GM12875 (cell line): ENCODE data around the gene PNKD.
A peak's percentile ranks its signal among the peaks of the same experiment; 100 is the strongest.

ENCODE experiments used
- H3K4me3 ChIP-seq: one replicate; pipeline ENCODE4 v1.5.1; 2011; ENCODE audit warnings: low read depth, low read length, control low read depth
- TF ChIP-seq, protein P1 (sequence below): IDR thresholded peaks from 2 replicates; pipeline ENCODE4 v1.5.1; 2011; ENCODE audit warnings: low read depth, mild to moderate bottlenecking, control low read depth, inconsistent platforms, low read length, moderate library complexity, borderline replicate concordance; ENCODE audit not compliant: insufficient read depth

PNKD gene

DNA sequence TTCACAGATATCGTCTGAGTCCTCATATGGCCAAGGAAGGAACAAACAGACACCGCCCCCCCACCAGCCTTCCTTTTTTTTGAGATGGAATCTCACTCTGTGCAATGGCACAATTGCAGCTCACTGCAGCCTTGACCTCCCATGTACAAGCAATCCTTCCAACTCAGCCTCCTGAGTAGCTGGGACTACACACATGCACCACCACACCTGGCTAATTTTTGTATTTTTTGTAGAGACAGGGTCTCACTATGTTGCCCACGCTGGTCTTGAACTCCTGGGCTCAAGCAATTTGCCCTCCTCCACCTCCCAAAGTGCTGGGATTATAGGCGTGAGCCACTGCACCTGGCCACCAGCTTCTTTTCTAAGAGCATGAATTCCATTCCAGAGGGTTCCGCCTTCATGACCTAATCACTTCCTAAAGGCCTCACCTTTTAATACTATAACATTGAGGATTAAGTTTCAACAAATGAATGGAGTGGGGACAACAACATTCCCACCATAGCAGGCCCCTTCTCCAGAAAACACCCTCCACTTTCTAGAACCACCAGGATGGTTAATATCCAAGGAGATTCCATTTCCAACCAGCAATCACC is 24.2 kb downstream of the PNKD start:
- TF ChIP-seq, protein P1, sequence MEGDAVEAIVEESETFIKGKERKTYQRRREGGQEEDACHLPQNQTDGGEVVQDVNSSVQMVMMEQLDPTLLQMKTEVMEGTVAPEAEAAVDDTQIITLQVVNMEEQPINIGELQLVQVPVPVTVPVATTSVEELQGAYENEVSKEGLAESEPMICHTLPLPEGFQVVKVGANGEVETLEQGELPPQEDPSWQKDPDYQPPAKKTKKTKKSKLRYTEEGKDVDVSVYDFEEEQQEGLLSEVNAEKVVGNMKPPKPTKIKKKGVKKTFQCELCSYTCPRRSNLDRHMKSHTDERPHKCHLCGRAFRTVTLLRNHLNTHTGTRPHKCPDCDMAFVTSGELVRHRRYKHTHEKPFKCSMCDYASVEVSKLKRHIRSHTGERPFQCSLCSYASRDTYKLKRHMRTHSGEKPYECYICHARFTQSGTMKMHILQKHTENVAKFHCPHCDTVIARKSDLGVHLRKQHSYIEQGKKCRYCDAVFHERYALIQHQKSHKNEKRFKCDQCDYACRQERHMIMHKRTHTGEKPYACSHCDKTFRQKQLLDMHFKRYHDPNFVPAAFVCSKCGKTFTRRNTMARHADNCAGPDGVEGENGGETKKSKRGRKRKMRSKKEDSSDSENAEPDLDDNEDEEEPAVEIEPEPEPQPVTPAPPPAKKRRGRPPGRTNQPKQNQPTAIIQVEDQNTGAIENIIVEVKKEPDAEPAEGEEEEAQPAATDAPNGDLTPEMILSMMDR = no peak
- H3K4me3 ChIP-seq = no peak overlapping the region

DNA sequence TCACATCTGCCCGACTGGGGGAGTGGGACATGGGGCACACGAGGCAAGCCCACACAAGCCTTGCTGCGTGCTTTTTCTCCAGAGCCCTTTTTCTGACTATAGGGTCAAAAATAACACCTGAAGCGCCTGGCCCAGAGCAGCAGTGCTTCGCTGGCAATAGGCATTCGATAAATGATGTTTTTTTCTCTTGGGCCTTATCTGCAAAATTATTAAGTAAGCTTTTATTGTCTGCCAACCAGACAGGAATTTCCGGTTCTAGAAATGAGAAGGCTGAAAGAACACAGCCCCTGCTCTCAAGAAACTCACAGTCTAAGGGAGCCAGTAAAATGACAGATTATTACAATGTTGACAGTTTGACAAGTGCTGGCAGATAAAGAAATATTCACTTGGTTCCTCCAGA is 24.7 kb downstream of the PNKD start:
- TF ChIP-seq, protein P1 = no peak
- no peak overlapping the region for H3K4me3 ChIP-seq

DNA sequence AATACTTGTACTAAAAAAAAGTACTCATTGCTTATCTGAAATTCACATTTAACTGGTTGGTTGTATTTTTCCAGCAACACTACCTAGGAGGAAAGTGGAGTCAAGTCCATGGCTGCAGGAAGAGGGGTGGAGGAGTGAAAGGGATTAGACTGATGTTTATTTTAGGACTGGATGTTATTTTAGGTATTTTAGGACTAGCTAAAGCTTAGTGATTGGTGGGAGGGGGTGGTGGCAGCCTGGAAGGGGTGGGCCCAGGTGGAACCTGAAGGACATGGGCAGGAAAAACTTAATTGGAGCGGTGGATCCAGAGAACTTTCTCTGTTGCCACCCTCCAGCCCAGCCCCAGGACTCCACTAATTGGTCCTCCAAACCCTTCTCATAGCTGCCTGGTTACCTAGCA is 25.9 kb downstream of the PNKD start:
- TF ChIP-seq, protein P1 = no peak
- no peak overlapping the region for H3K4me3 ChIP-seq

DNA sequence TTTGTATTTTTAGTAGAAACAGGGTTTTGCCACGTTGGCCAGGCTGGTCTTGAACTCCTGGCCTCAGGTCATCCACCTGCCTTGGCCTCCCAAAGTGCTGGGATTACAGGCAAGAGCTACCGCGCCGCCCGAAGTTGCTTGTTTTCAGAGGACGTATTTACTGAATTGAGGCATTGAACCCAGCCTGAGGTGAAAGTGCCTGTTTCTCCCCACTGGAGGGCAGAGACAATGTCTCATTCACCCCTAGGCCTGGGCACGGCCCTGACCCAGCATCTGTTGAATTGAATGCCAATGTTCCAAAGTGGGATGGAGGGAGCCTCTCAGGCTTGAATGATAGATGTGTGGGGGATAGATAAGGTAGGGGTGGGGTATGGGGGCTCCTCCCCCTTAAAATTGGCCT is 26.5 kb downstream of the PNKD start:
- H3K4me3 ChIP-seq = no peak overlapping the region

DNA sequence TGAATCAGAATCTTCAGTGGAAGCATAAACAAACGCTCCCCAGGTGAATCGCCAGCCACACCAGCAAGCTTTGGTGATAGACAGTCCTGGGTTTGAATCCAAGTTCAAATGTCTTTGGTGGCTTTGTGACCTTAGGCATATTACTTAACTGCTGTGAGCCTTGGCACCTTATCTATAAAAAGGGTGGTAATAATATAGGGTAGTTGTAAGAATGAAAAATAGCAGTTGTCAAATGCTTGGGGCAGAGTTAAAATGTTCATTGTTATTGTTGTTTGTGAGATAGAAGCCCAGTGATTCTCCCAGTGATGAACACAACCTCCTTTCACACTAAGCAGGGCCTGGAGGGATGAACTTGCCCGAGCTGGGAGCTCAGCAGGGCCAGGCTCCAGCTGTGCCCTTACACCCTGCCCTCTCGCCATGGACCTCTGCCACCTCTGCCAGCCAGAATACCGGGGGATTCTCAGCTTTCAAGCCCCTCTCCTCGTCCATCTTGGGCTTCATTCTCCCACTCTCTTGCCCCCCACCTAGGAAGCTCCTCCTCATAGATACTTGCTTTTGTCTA is 28.1 kb downstream of the PNKD start:
- TF ChIP-seq, protein P1 = no peak
- no peak overlapping the region for H3K4me3 ChIP-seq

More for the DNA sequence above, 26.5 kb downstream of the PNKD start:
- TF ChIP-seq, protein P1 = no peak

DNA sequence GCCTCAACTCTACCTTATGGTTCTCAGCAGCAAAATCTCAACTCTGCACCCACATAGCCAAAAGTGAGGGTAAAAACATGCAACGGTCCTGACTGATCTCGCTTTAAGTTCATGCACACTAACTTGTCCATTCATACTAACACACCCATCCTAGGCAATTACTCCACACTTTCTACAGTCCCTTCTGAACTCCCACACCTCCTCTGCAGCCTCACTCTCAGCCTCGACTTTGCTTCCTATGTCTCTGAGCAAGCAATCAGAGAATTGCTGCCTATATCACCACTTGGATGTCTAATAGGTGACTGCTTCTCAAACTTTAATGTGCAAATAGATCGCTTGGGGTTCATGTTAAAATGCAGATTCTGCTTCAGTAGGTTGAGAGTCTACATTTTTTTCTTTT is 29.8 kb downstream of the PNKD start:
- H3K4me3 ChIP-seq = no peak overlapping the region
- TF ChIP-seq, protein P1 = no peak

DNA sequence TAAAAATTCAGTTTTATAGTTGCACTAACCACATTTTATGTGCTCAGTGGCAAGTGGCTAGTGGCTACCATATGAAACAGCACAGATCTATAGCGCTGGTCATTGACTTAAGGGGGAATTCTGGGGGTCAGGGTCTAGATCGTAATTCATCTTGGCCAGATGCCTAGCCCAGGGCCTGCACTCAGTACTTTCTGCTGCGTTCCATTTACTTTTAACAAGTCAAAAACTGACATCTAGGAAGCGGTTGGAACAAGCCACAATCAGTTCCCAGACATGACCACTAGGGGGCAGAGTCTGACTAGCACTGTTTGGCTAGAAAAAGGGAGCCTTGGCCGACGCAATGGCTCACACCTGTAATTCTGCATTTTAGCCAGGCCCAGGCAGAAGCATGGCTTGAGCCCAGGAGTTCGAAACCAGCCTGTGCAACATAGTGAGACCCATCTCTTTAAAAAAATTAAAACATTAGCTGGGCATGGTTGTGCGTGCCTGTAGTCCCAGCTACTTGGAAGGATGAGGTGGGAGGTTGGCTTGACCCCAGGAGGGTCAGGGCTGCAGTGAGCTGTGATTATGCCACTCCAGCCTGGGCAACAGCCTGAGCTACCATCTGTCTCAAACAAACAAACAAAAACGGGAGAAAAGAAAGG is 31.0 kb downstream of the PNKD start:
- no peak overlapping the region for H3K4me3 ChIP-seq
- TF ChIP-seq, protein P1 = peak; percentile 90
